Left ventricle myocardium inferior (tissue), 1 donor: ENCODE measurements around the gene ARHGAP42. TPM values are rescaled to one million over a fixed set of nuclear protein-coding genes. Genes with fewer than 3 reads are reported as not detected.
"Not testable (repeated sequence)": the region's sequence is repeated elsewhere in the genome, so short reads cannot be mapped to it uniquely, and the experiment has no call there.

Source experiments
- DNase-seq: peaks from one replicate; pipeline ENCODE4 v3.0.0-alpha.2; 2020
- H3K27ac ChIP-seq: fragments of 200-600 bp; replicated peaks from 2 replicates; pipeline ENCODE4 v1.8.0; 2021
- H3K27me3 ChIP-seq: fragments of 200-600 bp; 2 replicates; pipeline ENCODE4 v1.8.0; 2021; ENCODE audit warnings: low read depth
- H3K36me3 ChIP-seq: fragments of 200-600 bp; 2 replicates; pipeline ENCODE4 v1.8.0; 2021
- H3K4me1 ChIP-seq: fragments of 200-600 bp; 2 replicates; pipeline ENCODE4 v1.8.0; 2021
- H3K4me3 ChIP-seq: fragments of 200-600 bp; 2 replicates; pipeline ENCODE4 v1.8.0; 2021; ENCODE audit warnings: mild to moderate bottlenecking, moderate library complexity
- H3K9me3 ChIP-seq: fragments of 200-600 bp; replicated peaks from 2 replicates; pipeline ENCODE4 v1.8.0; 2021
- intact Hi-C: fragments of 100-400 bp; cut with micrococcal nuclease; formaldehyde crosslinking; loops from one replicate; pipeline ENCODE4 v1.11.0; 2022
- total RNA-seq: library from RNA; stranded (reverse); fragmentation: NEBNext Ultra II Directional; extraction: Animal tissue kit (Norgen Biotek cat#: 25700); gene quantifications from one replicate; pipeline ENCODE4 v1.2.1, GENCODE V29; 2021
- TF ChIP-seq, protein P1 (sequence below): fragments of 200-600 bp; IDR thresholded peaks from 2 replicates; pipeline ENCODE4 v1.8.0; 2021; ENCODE audit warnings: antibody characterized with exemption, mild to moderate bottlenecking, borderline replicate concordance
- donor health status: DM: no; HTN: yes; CAD: no; lungs with severe emphysema.

Gene ARHGAP42
- total RNA-seq, 1 donor from 2014 or later, result 11.1 TPM

DNA sequence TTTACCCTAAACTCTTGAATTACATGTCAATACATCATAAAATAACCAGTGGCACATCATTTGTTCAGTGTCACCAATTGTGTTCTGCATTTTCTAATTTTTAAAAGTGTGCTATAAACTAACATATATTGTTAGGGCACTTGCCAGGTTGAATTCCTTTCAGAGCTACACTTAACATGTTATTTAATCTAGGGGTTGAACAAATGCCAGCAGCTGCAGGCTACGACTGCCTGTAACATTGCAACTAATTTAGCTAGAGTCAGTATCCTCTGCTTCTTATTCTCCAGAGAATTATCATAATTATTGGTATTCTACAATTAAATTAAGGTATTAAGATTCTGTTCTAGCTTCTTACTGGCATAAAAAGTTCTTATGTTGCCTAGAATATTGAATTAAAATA lies 46.4 kb upstream of the ARHGAP42 start:
- peaks cover 8% of the 10 kb centered on the region for H3K9me3 ChIP-seq
- no peak overlapping the region for H3K4me3 ChIP-seq
- intact Hi-C loops, result no loop called here
- DNase-seq, result no peak
- no peaks in the 10 kb centered on the region for H3K27me3 ChIP-seq
- TF ChIP-seq, protein P1, sequence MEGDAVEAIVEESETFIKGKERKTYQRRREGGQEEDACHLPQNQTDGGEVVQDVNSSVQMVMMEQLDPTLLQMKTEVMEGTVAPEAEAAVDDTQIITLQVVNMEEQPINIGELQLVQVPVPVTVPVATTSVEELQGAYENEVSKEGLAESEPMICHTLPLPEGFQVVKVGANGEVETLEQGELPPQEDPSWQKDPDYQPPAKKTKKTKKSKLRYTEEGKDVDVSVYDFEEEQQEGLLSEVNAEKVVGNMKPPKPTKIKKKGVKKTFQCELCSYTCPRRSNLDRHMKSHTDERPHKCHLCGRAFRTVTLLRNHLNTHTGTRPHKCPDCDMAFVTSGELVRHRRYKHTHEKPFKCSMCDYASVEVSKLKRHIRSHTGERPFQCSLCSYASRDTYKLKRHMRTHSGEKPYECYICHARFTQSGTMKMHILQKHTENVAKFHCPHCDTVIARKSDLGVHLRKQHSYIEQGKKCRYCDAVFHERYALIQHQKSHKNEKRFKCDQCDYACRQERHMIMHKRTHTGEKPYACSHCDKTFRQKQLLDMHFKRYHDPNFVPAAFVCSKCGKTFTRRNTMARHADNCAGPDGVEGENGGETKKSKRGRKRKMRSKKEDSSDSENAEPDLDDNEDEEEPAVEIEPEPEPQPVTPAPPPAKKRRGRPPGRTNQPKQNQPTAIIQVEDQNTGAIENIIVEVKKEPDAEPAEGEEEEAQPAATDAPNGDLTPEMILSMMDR, result no peak
- no peaks in the 10 kb centered on the region for H3K4me1 ChIP-seq
- no peaks in the 10 kb centered on the region for H3K36me3 ChIP-seq
- no peak overlapping the region for H3K27ac ChIP-seq

DNA sequence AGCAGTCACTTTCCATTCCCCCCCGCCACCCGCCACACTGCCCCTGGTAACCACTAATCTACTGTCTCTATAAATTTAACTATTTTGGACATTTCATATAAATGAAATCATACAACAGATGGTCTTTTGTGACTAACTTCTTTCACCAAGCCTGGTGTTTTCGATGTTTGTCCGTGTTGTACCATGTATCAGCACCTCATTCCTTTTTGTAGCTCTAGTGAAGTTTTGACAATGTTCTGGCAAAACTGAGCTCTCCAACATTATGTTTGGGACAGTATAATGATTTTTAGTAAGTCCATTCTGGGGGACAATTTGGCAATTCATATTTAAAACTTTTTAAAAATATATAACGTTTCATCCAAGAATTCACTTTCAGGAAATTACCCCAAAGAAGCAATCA lies 45.6 kb upstream of the ARHGAP42 start:
- Histone ChIP-seq H3K9me3 (peaks cover 8% of the 10 kb centered on the region), H3K27ac (no peak overlapping the region), H3K36me3 (no peaks in the 10 kb centered on the region), H3K4me1 (no peaks in the 10 kb centered on the region), H3K27me3 (no peaks in the 10 kb centered on the region), H3K4me3 (no peak overlapping the region)
- TF ChIP-seq, protein P1, result no peak
- no peak for DNase-seq
- intact Hi-C loops, result no loop called here

DNA sequence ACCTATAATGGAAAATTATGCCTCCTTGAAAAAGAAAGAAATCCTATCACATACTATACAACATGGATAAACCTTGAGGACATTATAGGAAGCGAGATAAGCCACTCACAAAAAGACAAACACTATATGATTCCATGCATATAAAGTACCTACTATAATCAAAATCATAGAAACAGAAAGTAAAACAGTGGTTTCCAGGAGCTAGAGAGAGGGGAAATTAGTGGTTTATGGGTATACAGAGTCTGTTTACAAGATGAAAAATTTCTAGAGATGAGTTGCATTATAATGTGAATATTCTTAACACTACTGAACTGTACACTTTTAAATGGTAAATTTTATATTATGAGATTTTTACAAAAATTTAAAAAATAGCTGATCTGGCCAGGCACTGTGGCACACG lies 40.5 kb upstream of the ARHGAP42 start:
- H3K4me1 ChIP-seq, result no peaks in the 10 kb centered on the region
- intact Hi-C loops, result no loop called here
- H3K4me3 ChIP-seq, result no peak overlapping the region
- H3K9me3 ChIP-seq, result peaks cover 25% of the 10 kb centered on the region
- H3K27me3 ChIP-seq, result no peaks in the 10 kb centered on the region
- no peak for DNase-seq
- H3K27ac ChIP-seq, result no peak overlapping the region
- no peaks in the 10 kb centered on the region for H3K36me3 ChIP-seq
- TF ChIP-seq, protein P1, result no peak

DNA sequence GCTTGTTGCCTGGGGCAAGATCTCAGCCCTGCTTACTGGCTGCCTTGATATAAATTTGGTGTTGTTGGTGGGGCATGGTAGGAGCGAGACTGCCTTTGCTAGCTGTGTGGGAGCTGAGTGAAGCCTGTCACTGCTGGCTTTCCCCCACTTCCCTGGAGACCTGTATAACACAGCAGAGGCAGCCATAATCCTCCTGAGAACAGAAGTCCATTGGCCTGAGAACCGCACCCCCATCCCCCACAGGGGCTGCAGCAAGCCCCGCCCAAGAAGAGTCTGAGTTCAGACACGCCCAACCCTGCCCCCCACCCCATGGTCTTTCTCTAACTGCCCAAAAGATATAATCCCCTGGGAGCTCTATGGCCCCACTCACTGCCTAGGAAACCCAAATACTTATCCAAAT lies 39.2 kb upstream of the ARHGAP42 start:
- H3K4me3 ChIP-seq, result no peak overlapping the region
- TF ChIP-seq, protein P1, result no peak
- H3K36me3 ChIP-seq, result no peaks in the 10 kb centered on the region
- no peak overlapping the region for H3K27ac ChIP-seq
- no peaks in the 10 kb centered on the region for H3K4me1 ChIP-seq
- no peak for DNase-seq
- H3K9me3 ChIP-seq, result peaks cover 25% of the 10 kb centered on the region
- intact Hi-C loops, result no loop called here
- no peaks in the 10 kb centered on the region for H3K27me3 ChIP-seq

DNA sequence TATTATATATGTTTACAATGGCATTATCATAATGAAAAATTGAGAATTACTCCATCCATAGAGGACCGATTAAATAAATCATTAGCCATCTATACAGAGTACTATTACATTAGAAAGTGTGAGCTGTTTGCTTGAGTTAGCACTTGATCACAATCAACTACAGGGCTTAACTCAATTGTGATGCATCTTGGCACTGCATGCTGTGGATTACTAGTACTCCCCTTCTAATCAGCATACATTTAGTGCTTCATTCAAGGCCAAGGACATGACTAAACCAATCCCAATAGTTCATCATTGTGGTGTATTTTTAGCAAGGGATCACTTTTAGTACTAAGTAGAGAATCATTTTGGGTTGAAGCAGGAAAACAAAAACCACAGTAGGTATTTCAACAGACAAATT lies 23.5 kb upstream of the ARHGAP42 start:
- intact Hi-C loops, result loop anchor here (10.0 kb wide), 1 partner anchor 59 kb away; no protein-coding TSS in a partner anchor
- H3K27me3 ChIP-seq, result no peaks in the 10 kb centered on the region
- H3K9me3 ChIP-seq, result peaks cover 6% of the 10 kb centered on the region
- no peak overlapping the region for H3K4me3 ChIP-seq
- TF ChIP-seq, protein P1, result no peak
- H3K4me1 ChIP-seq, result no peaks in the 10 kb centered on the region
- H3K27ac ChIP-seq, result no peak overlapping the region
- H3K36me3 ChIP-seq, result no peaks in the 10 kb centered on the region
- no peak for DNase-seq

DNA sequence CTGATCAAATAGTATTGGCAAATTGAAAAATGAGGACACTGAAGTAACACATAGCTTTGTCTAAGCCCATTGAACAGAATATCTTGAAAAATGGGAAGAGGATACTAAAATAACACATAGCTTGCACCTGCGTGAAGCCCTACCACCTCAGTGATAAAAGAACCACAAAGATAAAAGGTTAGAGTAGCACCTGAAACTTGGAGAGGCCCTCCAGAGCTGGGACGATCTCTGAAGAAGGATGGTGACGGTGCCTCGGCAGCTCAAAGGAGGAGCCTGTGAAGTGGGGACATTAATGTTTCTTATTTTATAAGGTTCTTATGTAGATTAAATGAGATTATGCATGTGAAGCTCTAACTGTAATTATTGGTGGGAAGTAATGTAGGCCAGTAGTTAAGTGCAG lies 23.1 kb upstream of the ARHGAP42 start:
- H3K27ac ChIP-seq, result no peak overlapping the region
- no peak overlapping the region for H3K4me3 ChIP-seq
- intact Hi-C loops, result loop anchor here (10.0 kb wide), 1 partner anchor 59 kb away; no protein-coding TSS in a partner anchor
- TF ChIP-seq, protein P1, result no peak
- H3K4me1 ChIP-seq, result no peaks in the 10 kb centered on the region
- no peaks in the 10 kb centered on the region for H3K36me3 ChIP-seq
- no peaks in the 10 kb centered on the region for H3K27me3 ChIP-seq
- peaks cover 2% of the 10 kb centered on the region for H3K9me3 ChIP-seq
- DNase-seq, result no peak

DNA sequence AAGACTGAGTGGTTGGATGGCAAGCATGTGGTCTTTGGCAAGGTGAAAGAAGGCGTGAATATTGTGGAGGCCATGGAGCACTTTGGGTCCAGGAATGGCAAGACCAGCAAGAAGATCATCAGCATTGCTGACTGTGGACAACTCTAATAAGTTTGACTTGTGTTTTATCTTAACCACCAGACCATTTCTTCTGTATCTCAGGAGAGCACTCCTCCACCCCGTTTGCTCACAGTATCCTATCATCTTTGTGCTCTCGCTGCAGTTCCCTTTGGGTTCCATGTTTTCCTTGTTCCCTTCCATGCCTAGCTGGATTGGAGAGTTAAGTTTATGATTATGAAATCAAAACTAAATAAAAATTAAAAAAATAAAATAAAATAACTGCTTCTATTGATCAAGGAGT lies 20.3 kb upstream of the ARHGAP42 start:
- not testable (repeated sequence) for H3K4me3 ChIP-seq, H3K27ac ChIP-seq, H3K36me3 ChIP-seq, H3K27me3 ChIP-seq, H3K9me3 ChIP-seq, DNase-seq, H3K4me1 ChIP-seq
- intact Hi-C loops, result loop anchor here (10.0 kb wide), 1 partner anchor 62 kb away; no protein-coding TSS in a partner anchor
